ENCODE measurements around the gene NRG2.

The NRG2 gene

GRCh38 chr5:140054086-140054689, 11.1 kb upstream of the NRG2 start:
- TF ChIP-seq ZFX (IDR thresholded peaks at IDR 0.05; ENCODE audit: borderline replicate concordance) (no peak), CTCF (IDR thresholded peaks at IDR 0.05) (no peak)
- no peak overlapping the region for H3K27ac ChIP-seq

GRCh38 chr5:140051950-140052349, 8.9 kb upstream of the NRG2 start:
- H3K27ac ChIP-seq: no peak overlapping the region
- TF ChIP-seq ZFX (IDR thresholded peaks at IDR 0.05; ENCODE audit: borderline replicate concordance): no peak
- TF ChIP-seq CTCF (IDR thresholded peaks at IDR 0.05): no peak

- TF ChIP-seq ZFX (IDR thresholded peaks at IDR 0.05; ENCODE audit: borderline replicate concordance) (no peak), CTCF (IDR thresholded peaks at IDR 0.05) (no peak)
- H3K27ac ChIP-seq: no peak overlapping the region
These were observed 6.6 kb upstream of the NRG2 start for GRCh38 chr5:140049713-140050112.

GRCh38 chr5:140049205-140049604, 6.1 kb upstream of the NRG2 start:
- TF ChIP-seq ZFX (IDR thresholded peaks at IDR 0.05; ENCODE audit: borderline replicate concordance) (no peak), CTCF (IDR thresholded peaks at IDR 0.05) (no peak)
- no peak overlapping the region for H3K27ac ChIP-seq

GRCh38 chr5:140044041-140044440, 942 bp upstream of the NRG2 start:
- no peak overlapping the region for H3K27ac ChIP-seq
- TF ChIP-seq CTCF (IDR thresholded peaks at IDR 0.05) (no peak), ZFX (IDR thresholded peaks at IDR 0.05; ENCODE audit: borderline replicate concordance) (no peak)

- peak; percentile 55 for TF ChIP-seq CTCF (IDR thresholded peaks at IDR 0.05)
- TF ChIP-seq ZFX (IDR thresholded peaks at IDR 0.05; ENCODE audit: borderline replicate concordance): no peak
- no peak overlapping the region for H3K27ac ChIP-seq
These were observed 391 bp upstream of the NRG2 start for GRCh38 chr5:140043508-140043872.

GRCh38 chr5:140042393-140042642, 781 bp downstream of the NRG2 start:
- no peak overlapping the region for H3K27ac ChIP-seq
- no peak for TF ChIP-seq ZFX (IDR thresholded peaks at IDR 0.05; ENCODE audit: borderline replicate concordance)
- TF ChIP-seq CTCF (IDR thresholded peaks at IDR 0.05): no peak

Data from 22Rv1 (cell line).